ENCODE measurements around the gene CHTF18.

DNA sequence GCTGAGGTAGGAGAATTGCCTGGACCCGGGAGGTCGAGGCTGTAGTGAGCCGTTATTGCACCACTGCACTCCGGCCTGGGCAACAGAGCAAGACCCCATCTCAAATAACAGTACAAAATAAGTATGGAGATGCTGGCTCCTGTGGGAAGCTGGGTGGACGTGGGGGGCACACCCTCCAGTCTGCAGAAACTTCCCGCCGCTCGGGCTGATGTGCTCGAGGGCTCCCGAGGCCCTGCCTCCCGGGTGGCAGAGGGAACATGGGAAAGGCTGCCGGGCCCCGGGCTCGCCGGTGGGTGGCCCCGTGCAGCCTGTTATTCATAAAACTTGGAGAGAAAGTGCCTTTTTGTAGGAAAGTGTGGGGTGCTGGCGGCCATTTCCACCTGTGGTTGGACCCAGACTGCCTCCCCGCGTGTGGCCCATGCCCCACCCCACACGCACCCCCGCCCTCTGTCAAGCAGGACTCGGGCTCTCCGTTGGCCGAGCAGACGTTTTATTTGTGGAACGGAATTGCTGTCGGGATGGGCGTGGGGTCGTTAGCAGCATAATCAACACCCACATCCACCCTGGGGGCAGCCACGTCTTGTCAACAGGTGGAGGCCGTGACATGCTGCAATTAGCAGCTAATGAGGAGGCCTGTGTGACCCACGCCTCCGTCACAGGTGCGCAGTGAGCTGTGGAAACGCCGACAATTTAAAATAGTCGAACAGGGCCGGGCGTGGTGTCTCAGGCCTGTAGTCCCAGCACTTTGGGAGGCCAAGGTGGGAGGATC is 40.3 kb upstream of the CHTF18 start:
- TF ChIP-seq, protein P1, sequence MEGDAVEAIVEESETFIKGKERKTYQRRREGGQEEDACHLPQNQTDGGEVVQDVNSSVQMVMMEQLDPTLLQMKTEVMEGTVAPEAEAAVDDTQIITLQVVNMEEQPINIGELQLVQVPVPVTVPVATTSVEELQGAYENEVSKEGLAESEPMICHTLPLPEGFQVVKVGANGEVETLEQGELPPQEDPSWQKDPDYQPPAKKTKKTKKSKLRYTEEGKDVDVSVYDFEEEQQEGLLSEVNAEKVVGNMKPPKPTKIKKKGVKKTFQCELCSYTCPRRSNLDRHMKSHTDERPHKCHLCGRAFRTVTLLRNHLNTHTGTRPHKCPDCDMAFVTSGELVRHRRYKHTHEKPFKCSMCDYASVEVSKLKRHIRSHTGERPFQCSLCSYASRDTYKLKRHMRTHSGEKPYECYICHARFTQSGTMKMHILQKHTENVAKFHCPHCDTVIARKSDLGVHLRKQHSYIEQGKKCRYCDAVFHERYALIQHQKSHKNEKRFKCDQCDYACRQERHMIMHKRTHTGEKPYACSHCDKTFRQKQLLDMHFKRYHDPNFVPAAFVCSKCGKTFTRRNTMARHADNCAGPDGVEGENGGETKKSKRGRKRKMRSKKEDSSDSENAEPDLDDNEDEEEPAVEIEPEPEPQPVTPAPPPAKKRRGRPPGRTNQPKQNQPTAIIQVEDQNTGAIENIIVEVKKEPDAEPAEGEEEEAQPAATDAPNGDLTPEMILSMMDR (IDR thresholded peaks at IDR 0.05; ENCODE audit: extremely low read depth in 1 of 2, insufficient read depth in 1 of 2, low read depth in 1 of 2, low read length in 2 of 2) = no peak
- TF ChIP-seq EZH2 (IDR thresholded peaks at IDR 0.05; ENCODE audit: borderline replicate concordance, low read depth, low read length, severe bottlenecking) (no peak), POLR2AphosphoS5 (IDR thresholded peaks at IDR 0.05; ENCODE audit: insufficient read depth, low read depth, low read length) (no peak), POLR2A (IDR thresholded peaks at IDR 0.05; ENCODE audit: low read depth, low read length) (no peak), JUN (IDR thresholded peaks at IDR 0.05; ENCODE audit: borderline replicate concordance, insufficient read depth, insufficient read length, low read depth) (no peak), GATA2 (IDR thresholded peaks at IDR 0.05; ENCODE audit: insufficient read depth, insufficient read length, low read depth, low read length) (no peak), MYC (IDR thresholded peaks at IDR 0.05; ENCODE audit: low read depth, low read length) (no peak)
- TF ChIP-seq, protein P2, sequence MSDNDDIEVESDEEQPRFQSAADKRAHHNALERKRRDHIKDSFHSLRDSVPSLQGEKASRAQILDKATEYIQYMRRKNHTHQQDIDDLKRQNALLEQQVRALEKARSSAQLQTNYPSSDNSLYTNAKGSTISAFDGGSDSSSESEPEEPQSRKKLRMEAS (IDR thresholded peaks at IDR 0.05; ENCODE audit: insufficient read depth, insufficient read length) = no peak

Data from endothelial cell of umbilical vein (primary cell).